K562 (cell line): ENCODE results near the gene PPY. TPM values are rescaled to one million over a fixed set of nuclear protein-coding genes. Genes with fewer than 3 reads are reported as not detected.
A peak's percentile ranks its signal among the peaks of the same experiment; 100 is the strongest.

Source experiments
- ATAC-seq: fragments of 200-7000 bp; cut with Tn5 transposase; 3 replicates; pipeline ENCODE4 v1.9.1; 2020; ENCODE audit warnings: moderate library complexity
- BruUV-seq: library from RNA; stranded (reverse); fragments of 400-500 nt; replicated peaks from 2 replicates; lab custom pipeline; 2021; lab: Mats Ljungman, UMichigan
- CTCF ChIA-PET: fragments of 300-600 bp; formaldehyde crosslinking; extraction: SDS; loops from one replicate; lab custom pipeline; 2021; ENCODE audit warnings: low intra/inter-chr PET ratio; lab: Yijun Ruan, JAX
- POLR2A ChIA-PET: fragments of 300-600, 350-650 bp; sonication (Branson Sonifier 250); formaldehyde crosslinking; extraction: SDS; loops from one replicate; lab custom pipeline; 2021; ENCODE audit warnings: antibody characterized with exemption, inconsistent platforms; lab: Yijun Ruan, JAX
- DNase-seq, 4 experiments: peaks; one replicate each; pipeline versions ENCODE4 v3.0.0 to v3.0.0-alpha.2; 2011 to 2018; ENCODE audit warnings: low spot score in 3 of 4, mixed read lengths in 3 of 4; ENCODE audit errors: extremely low read depth in 1 of 4
- FAIRE-seq: peaks from 2 replicates; lab custom pipeline; 2011; peaks lifted over from hg19 to GRCh38; lab: Jason Lieb, UNC
- H2AFZ ChIP-seq: 2 replicates; pipeline ENCODE4 v1.6.0; 2011; ENCODE audit warnings: low read depth, low read length, control low read depth, inconsistent platforms
- H3K27ac ChIP-seq: fragments of 200-600 bp; 3 replicates; pipeline ENCODE4 v1.8.0; 2011; ENCODE audit warnings: low read depth, mild to moderate bottlenecking, control low read depth, inconsistent platforms, low read length, moderate library complexity, mixed read lengths; ENCODE audit errors: extremely low read depth
- H3K27me3 ChIP-seq, 2 experiments: fragments of 300-600 bp in 1 of 2; 2 replicates in 1 of 2; 3 replicates in 1 of 2; pipeline versions ENCODE4 v1.6.0 to v1.8.0; 2011; ENCODE audit warnings: inconsistent platforms in 2 of 2, low read length in 2 of 2, mild to moderate bottlenecking in 1 of 2, mixed read lengths in 1 of 2, moderate library complexity in 1 of 2; ENCODE audit not compliant: control insufficient read depth in 2 of 2, insufficient read depth in 2 of 2
- H3K36me3 ChIP-seq: fragments of 300-600 bp; 3 replicates; pipeline ENCODE4 v1.8.0; 2011; ENCODE audit warnings: mild to moderate bottlenecking, low read length, inconsistent platforms; ENCODE audit not compliant: control insufficient read depth, insufficient read depth
- H3K4me1 ChIP-seq, 2 experiments: fragments of 200-600 bp in 1 of 2; replicated peaks in 1 of 2; 2 replicates in 1 of 2; 3 replicates in 1 of 2; pipeline versions ENCODE4 v1.5.1 to v1.8.0; 2011; ENCODE audit warnings: inconsistent platforms in 2 of 2, low read length in 2 of 2, mild to moderate bottlenecking in 1 of 2, mixed read lengths in 1 of 2, moderate library complexity in 1 of 2; ENCODE audit not compliant: control insufficient read depth in 2 of 2, insufficient read depth in 2 of 2
- H3K4me2 ChIP-seq: 2 replicates; pipeline ENCODE4 v1.6.1; 2011; ENCODE audit warnings: low read length, control low read depth, inconsistent platforms, mixed read lengths; ENCODE audit not compliant: insufficient read depth
- H3K4me3 ChIP-seq: fragments of 200-600 bp; sonication (generic), shearing (Covaris generic); 2 replicates; pipeline ENCODE4 v1.5.1; 2016; ENCODE audit warnings: control low read depth, inconsistent platforms
- H3K79me2 ChIP-seq: fragments of 200-600 bp; 3 replicates; pipeline ENCODE4 v1.8.0; 2011; ENCODE audit warnings: low read length, inconsistent platforms; ENCODE audit not compliant: control insufficient read depth, insufficient read depth
- H3K9ac ChIP-seq, 2 experiments: 2 replicates each; pipeline versions ENCODE4 v1.6.0 to v1.6.1; 2011; ENCODE audit warnings: low read depth in 2 of 2, low read length in 2 of 2, control low read depth in 1 of 2, inconsistent platforms in 1 of 2, mild to moderate bottlenecking in 1 of 2, mixed read lengths in 1 of 2; ENCODE audit not compliant: insufficient read depth in 1 of 2
- H3K9me1 ChIP-seq: one replicate; pipeline ENCODE4 v1.6.0; 2011; ENCODE audit warnings: inconsistent platforms, mild to moderate bottlenecking, low read length, moderate library complexity; ENCODE audit not compliant: control insufficient read depth, insufficient read depth
- H3K9me3 ChIP-seq: replicated peaks from 2 replicates; pipeline ENCODE4 v1.5.1; 2011; ENCODE audit warnings: low read depth, low read length, inconsistent platforms; ENCODE audit not compliant: control insufficient read depth, insufficient read depth
- H4K20me1 ChIP-seq: replicated peaks from 2 replicates; pipeline ENCODE4 v1.6.1; 2011; ENCODE audit warnings: low read length, inconsistent platforms, mixed read lengths; ENCODE audit not compliant: control insufficient read depth, insufficient read depth
- E2F6 ChIP-seq, 2 experiments: IDR thresholded peaks; 2 replicates each; pipeline ENCODE4 v1.6.1; 2011; ENCODE audit warnings: borderline replicate concordance in 1 of 2, control low read depth in 1 of 2, low read depth in 1 of 2, low read length in 1 of 2, mild to moderate bottlenecking in 1 of 2, mixed read lengths in 1 of 2, moderate library complexity in 1 of 2; ENCODE audit not compliant: insufficient read depth in 1 of 2, insufficient read length in 1 of 2, poor library complexity in 1 of 2, severe bottlenecking in 1 of 2; ENCODE audit errors: extremely low read depth in 1 of 2
- ESRRB ChIP-seq: fragments of 250-450 bp; sonication (Bioruptor Pico); IDR thresholded peaks from 2 replicates; pipeline ENCODE4 v1.5.0; 2020; ENCODE audit warnings: mild to moderate bottlenecking, moderate library complexity, borderline replicate concordance
- GTF2B ChIP-seq: IDR thresholded peaks from 2 replicates; pipeline ENCODE4 v1.6.1; 2011; ENCODE audit not compliant: insufficient read length; ENCODE audit errors: extremely low read depth
- HNRNPUL1 ChIP-seq: fragments of 200-400 bp; formaldehyde crosslinking; IDR thresholded peaks from 2 replicates; pipeline ENCODE4 v1.6.1; 2017; ENCODE audit warnings: low read length
- KDM2B ChIP-seq: fragments of 250-450 bp; sonication (Bioruptor Pico); IDR thresholded peaks from 2 replicates; pipeline ENCODE4 v1.8.0; 2021; ENCODE audit warnings: mild to moderate bottlenecking, moderate library complexity
- KLF13 ChIP-seq: fragments of 450-650 bp; IDR thresholded peaks from 2 replicates; pipeline ENCODE4 v1.6.1; 2016; ENCODE audit warnings: missing genetic modification characterization, low read depth, mild to moderate bottlenecking, missing compliant biosample characterization, moderate library complexity, borderline replicate concordance
- NR3C1 ChIP-seq: sonication (generic); formaldehyde crosslinking; IDR thresholded peaks from 2 replicates; pipeline ENCODE4 v1.8.1; 2022; ENCODE audit warnings: missing genetic modification reagents
- PHF20 ChIP-seq: fragments of 450-650 bp; IDR thresholded peaks from 2 replicates; pipeline ENCODE4 v1.6.1; 2018; ENCODE audit not compliant: partially characterized antibody
- REST ChIP-seq, 2 experiments: fragments of 450-650 bp; formaldehyde crosslinking in 1 of 2; IDR thresholded peaks; 2 replicates each; pipeline versions ENCODE4 v1.4.0 to v1.6.1; 2014 to 2020; ENCODE audit warnings: mild to moderate bottlenecking in 2 of 2, borderline replicate concordance in 1 of 2, low read depth in 1 of 2
- RFX5 ChIP-seq: IDR thresholded peaks from 2 replicates; pipeline ENCODE4 v1.6.1; 2011; ENCODE audit warnings: low read depth, mild to moderate bottlenecking, improper control_type of control experiment, low read length
- TAF9B ChIP-seq: fragments of 450-650 bp; IDR thresholded peaks from 2 replicates; pipeline ENCODE4 v1.6.1; 2018; ENCODE audit warnings: mild to moderate bottlenecking; ENCODE audit not compliant: partially characterized antibody
- ZNF696 ChIP-seq: fragments of 250-450 bp; sonication (Bioruptor Pico); conservative IDR thresholded peaks from 2 replicates; pipeline ENCODE4 v1.4.0; 2020; ENCODE audit warnings: mild to moderate bottlenecking, moderate library complexity
- WGBS: fragments of 100-300 bp; shearing (Covaris generic); methylation state at CpG from one replicate; pipeline ENCODE4 v1.1.6; 2016; ENCODE audit warnings: low coverage, mixed read lengths; ENCODE audit not compliant: insufficient coverage; ENCODE audit errors: missing lambda C conversion rate; 5-methylcytosine and 5-hydroxymethylcytosine counted together
- in situ Hi-C: fragments of 300-500 bp; cut with MboI; formaldehyde crosslinking; loops from 4 replicates; pipeline ENCODE4 v1.15.0; 2018; ENCODE audit warnings: inconsistent platforms, mixed read lengths
- intact Hi-C: fragments of 100-400 bp; cut with micrococcal nuclease; formaldehyde crosslinking; loops from 2 replicates; pipeline ENCODE4 v1.14.2; 2022
- polyA plus RNA-seq, 8 experiments: library from polyadenylated mRNA; depleted of rRNA in 4 of 8; stranded (reverse) in 5 of 8; unstranded in 3 of 8; fragments of >200 nt; fragmentation: Nextera tagmentation in 2 of 8; fragmentation: Illumina TruSeq in 1 of 8; extraction: Ambion mirVana in 2 of 8; extraction: Trizol in 1 of 8; gene quantifications; 2 replicates each; pipeline versions ENCODE4 v1.2.1 to v1.2.3, GENCODE V29; 2011 to 2014; ENCODE audit warnings: inconsistent platforms in 1 of 8, missing spikeins in 1 of 8
- total RNA-seq, 7 experiments: library from RNA; depleted of rRNA in 6 of 7; stranded (reverse); fragments of >200 nt in 6 of 7; fragmentation: Illumina TruSeq in 2 of 7; extraction: Trizol in 2 of 7; gene quantifications; 2 replicates each; pipeline versions ENCODE4 v1.2.1 to v1.2.3, GENCODE V29; 2011 to 2021; ENCODE audit warnings: low replicate concordance in 1 of 7

Gene PPY
- total and polyA plus RNA-seq, 9 of the 15 experiments (the other 6 are each of a cell fraction or from before 2014, with no cell fraction given) = not detected

GRCh38 chr17:43913584-43913983 lies 28.7 kb downstream of the PPY start:
- no peak for DNase-seq
- peak overlapping the region in 1 of 2 experiments; percentile 14; a peak in 1 of 4 replicates for H3K9ac ChIP-seq
- H3K79me2 ChIP-seq = no peaks in the 10 kb centered on the region
- peaks cover 14 to 59% of the 10 kb centered on the region in 2 experiments for H3K27me3 ChIP-seq
- no peak overlapping the region for H3K27ac ChIP-seq
- ATAC-seq = no peak
- intact Hi-C loops = no loop called here
- no TSS peak for BruUV-seq
- FAIRE-seq = no peak
- H4K20me1 ChIP-seq = peaks cover 6% of the 10 kb centered on the region; the same call in 1 of the 2 replicates
- H3K9me3 ChIP-seq = no peaks in the 10 kb centered on the region
- H2AFZ ChIP-seq = no peak overlapping the region
- in situ Hi-C loops = no loop called here
- no peaks in the 10 kb centered on the region for H3K9me1 ChIP-seq
- no peak overlapping the region for H3K4me3 ChIP-seq
- H3K36me3 ChIP-seq = no peaks in the 10 kb centered on the region
- H3K4me2 ChIP-seq = no peak overlapping the region
- 2% methylated on average over 6 of the region's 6 CpGs for WGBS
- TF ChIP-seq NR3C1 (CRISPR knock-in tag) (no peak), KDM2B (CRISPR knock-in tag) (no peak), REST (IDR thresholded peaks at IDR 0.05; ENCODE audit: borderline replicate concordance) (no peak), REST (CRISPR knock-in tag; IDR thresholded peaks at IDR 0.05; ENCODE audit: low read depth) (no peak), HNRNPUL1 (no peak), GTF2B (no peak), RFX5 (no peak), KLF13 (tag) (no peak), E2F6 (IDR thresholded peaks at IDR 0.05; ENCODE audit: borderline replicate concordance in 1 of 2, extremely low read depth in 1 of 2, insufficient read depth in 1 of 2, insufficient read length in 1 of 2, low read depth in 1 of 2, low read length in 1 of 2, poor library complexity in 1 of 2, severe bottlenecking in 1 of 2) (no peak), PHF20 (no peak), ESRRB (no peak), ZNF696 (CRISPR knock-in tag) (no peak), TAF9B (no peak)
- ChIA-PET POLR2A (interaction anchor here (0.7 to 1.1 kb wide), 2 partner anchors 10 to 12 kb away, joined by 3 to 4 read pairs; no protein-coding TSS in a partner anchor), CTCF (no interaction called here)
- H3K4me1 ChIP-seq = peaks cover 0 to 10% of the 10 kb centered on the region in 2 experiments; a peak in 1 of 5 replicates
